CD4-positive, alpha-beta T cell treated with Interleukin-15 for 4 hours (primary cell): Measurements from ENCODE around the gene ZBTB7C.

Experiments used
- DNase-seq: peaks from one replicate; pipeline ENCODE4 v3.0.0-alpha.2; 2020; ENCODE audit warnings: low spot score

Gene ZBTB7C

DNA sequence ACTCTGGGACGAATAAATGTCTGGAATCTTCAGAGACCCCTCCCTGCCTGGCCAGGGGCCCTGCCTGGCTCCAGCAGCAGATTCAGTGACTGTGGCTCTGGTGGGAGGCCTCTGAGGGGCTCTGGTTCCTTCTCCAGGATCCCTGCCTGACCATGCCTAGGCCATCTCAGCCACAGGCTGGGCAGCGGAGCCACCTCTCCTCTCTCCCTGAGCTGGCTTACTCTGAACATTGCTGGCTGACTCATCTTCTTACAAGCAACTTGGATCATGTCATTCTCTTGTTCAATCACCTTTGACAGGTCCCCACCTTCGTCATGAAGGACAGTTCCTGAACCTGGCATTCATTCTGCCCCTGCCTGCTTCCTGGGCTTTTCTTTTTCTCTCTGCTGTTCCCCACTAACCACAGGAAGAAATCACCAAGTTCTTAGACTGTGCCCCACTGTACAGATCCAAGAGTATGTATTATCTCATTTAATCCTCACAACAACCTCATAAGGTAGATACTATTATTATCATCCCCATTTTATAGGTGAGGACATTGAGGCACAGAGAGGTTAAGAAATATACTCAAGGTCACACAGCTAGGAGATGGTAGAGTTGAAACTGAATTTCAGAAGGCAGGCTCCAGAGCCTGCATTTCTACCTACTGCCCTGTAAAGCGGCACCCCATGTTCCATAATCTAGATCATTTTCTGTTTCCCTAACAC, 323.2 kb downstream of the ZBTB7C start:
- no peak for DNase-seq

DNA sequence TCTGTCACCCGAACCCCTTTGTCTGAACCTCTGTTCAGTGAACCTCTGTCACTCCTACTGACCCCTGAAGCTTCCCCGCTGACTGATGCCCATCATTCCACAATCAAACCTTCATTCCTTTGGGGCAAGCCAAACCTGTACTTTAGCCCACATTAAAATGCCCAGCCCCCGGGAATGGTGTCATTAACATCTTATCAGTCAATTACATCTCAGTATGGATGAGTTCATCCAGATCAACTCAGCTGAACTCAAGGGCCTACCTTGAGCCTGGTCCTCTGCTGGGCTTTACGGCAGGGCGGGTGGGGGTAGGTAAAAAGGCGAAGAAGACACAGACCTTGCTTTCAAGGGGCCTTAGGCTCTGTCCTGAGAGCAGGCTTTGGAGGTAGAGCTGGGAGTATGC, 324.3 kb downstream of the ZBTB7C start:
- DNase-seq = no peak

DNA sequence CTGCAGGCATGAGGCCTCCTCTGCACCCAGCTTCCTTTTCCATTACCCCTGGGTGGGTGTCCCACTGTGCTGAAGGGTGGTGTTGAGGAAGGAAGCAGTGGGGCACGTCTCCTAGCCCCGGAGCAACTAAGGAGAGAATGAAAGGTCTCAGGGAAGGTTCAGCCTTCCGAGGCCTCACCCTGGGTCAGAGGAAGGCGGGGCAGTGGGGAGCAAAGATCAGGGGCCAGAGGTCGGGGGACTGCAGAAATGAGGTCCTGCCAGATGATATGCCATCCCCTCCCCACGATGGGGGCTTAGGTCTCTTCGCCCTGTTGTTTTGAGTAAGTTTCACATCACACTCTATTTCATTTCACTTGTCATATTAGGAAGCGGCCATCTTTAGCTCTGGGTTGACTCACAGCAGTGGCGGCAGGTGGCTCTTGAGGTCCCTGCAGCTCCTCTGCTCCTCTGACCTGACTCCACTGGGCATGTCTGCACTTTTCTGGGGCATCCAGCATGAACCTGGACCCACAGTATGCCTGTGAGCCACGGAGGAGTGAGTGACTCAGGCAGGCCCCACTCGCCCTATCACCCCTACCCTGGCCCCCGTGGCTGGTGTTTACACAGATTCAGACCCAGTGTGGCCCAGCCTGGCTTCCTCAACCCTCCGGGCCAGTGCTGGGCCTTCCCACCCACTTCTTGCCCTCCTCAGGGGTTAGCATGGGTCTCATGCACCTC, 325.0 kb downstream of the ZBTB7C start:
- DNase-seq = no peak

DNA sequence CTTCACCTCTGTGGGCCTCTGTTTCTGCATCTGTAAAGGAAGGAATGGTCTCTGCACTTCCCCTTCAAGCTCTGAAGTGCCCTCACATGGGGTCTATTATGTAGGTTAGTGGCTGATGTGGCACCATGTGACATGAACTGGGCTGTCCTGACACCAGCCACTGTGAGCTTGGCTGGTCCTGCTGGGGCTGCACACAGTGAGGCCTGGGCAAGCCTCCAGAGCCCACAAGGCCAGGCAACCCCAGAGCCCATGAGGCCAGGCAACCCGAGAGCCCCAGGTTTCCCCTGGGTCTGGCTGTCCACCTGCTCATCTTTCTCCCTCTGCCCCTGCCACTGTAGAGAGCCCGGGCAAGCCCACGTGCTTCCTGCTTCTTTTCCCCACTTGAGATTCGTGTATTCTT, 328.6 kb downstream of the ZBTB7C start:
- DNase-seq = no peak

DNA sequence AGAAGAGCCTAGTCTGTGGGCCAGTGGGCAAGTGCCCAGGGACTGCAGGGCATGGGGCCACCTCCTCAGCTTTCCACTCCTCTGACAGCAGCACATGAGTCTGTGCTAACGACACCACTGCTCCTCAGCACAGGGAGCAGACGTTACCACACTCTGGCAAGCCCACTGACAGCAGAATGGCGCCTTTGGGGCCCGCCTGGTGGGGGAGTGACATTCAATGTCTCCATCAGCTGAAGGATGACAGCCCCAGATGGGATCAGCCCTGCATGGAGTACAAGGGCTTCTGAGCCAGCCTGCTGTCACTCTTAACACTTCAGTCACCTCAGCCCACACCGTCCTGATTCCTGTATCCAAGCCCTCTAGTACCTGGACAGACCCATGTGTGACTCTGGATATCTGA, 329.3 kb downstream of the ZBTB7C start:
- no peak for DNase-seq

DNA sequence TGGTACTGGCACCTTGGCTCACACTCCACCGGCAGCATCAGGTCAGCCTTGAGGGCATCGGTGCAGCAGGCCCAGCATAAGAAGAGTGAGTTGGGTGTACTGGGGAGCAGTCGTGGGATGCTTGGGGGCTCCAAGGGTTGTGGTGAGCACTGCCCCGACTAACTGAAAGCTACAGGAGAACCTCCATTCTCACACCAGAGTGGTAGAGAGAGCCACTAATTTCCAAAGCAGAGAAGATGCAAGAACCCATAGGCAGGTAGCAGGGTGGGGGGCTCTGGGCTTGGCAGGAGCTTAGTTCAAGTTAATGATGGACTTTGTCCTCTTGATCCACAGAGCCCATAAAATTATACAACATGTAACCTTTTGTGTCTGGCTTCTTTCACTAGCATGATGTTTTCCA, 330.7 kb downstream of the ZBTB7C start:
- DNase-seq = no peak

DNA sequence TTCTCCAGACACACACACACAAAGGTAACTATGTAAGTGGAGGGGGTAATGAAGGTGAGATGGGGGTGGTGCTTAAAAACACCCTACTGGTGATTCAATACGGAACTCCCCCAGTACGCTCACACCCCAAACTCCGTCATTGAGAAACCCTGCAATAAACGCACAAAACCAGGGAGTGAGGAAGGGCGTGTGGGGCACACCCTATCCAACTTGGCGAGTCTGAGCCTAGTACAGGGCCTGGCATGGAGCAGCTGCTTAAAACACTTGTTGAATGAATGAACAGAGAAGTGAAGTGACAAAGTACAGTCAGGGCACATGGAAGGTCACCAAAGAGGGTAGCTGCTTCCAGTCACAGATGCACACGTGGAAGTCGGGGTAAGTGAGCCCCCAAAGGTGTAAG, 331.9 kb downstream of the ZBTB7C start:
- DNase-seq = no peak

DNA sequence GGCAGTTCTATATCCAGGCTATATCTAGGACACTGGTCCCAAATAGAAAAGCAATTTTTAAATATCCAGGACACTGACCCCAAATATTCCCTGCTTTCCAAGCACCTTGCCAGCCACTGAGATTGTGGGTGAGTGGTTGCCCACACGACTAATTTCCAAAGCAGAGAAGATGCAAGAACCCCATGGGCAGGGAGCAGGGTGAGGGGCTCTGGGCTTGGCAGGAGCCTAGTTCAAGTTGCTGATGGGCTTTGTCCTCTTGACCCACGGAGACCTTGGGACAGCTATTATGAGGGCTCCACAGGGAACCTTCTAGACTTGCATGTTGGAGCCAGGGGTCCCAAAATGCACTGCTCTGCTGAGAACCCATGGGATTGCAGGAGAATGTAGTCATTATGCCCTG, 332.7 kb downstream of the ZBTB7C start:
- DNase-seq = no peak

DNA sequence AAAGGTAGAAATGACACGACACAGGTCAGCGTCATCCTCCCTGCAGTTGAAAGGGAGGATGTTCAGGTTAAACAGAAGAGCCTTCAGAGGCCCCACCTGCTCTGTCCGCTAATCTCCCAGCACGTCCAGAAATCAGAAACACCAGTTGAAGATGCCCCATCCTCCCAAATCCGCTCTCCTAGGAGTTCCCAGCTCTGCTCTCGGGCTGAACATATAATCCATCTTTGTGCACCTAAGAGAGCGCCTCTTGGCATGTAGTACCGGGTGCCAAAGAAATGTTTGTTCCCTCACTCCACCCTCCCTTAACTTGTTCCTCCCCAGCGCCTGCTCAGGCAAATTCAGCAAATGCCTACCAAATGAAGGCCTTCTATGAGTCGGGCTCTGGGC, 333.5 kb downstream of the ZBTB7C start:
- DNase-seq = no peak

DNA sequence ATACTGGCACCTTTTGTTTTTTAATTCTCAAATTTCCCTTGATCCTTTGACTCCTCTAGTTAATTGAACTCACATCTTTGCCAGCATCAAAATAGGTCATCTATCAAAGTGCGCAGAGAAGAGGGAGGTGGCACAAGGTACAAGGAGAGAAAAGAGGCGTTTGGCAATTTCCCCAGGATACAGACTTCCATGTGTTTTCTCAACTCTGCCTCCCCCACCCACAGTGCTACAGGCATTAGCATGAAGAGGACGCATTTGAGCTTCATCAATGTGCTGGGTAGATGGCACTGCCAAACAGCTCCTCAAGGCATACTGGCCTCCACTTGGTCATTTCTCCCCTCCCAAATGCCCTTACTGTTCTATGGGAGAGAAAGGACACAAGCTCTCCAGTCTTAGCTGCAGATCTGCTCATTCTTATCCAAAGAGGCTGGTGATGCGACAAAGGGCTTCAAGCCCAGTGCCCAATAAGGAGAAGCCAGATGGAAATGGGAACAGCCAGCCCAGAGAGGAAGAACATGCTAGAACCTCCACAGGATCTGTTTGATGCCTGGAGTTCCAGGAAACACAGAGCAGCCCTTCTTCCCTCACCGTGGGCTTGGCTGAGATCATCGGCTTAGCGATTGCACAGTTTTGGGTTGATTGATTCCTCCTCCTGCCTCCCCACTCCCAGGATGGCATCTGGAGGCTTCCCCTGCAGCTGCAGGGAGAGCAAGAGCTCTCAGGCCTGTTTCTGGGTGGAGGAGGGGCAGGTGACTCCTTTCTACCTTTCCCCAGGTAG, 334.1 kb downstream of the ZBTB7C start:
- no peak for DNase-seq

DNA sequence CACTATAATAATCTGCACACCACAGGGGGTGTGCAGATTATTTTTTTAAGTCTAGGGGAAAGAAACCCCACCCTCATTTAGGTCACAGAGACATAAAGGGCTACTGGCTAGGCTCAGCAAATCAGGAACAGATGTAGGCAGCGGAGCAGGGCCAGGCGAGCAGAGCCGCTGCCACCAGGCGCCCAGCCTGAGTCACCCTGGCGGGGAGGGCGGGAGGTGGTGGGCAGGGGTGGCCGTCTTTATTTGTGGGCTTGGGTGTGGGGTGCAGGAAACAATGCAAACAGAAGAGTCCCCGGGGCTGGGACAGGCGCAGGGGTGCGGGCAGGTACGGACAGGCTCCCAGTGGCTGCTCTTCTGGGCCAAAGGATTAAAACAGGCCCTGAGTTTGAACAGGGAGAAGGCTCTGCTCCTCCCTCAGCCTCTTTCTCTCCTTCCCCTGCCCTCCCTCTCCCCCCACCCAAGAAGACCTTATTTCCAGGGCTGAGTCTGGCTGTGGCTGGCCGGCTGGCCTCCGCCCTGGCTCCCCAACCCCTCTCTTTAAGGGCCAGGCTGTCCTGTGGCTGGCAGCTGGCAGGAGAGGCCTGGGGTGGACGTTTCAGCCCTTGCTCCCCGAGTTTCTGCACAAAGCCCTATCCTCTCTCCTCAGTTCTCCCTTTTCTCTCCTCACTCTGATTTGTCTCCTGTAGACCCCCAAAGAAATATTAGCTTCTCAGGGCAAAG, 335.8 kb downstream of the ZBTB7C start:
- DNase-seq = no peak

DNA sequence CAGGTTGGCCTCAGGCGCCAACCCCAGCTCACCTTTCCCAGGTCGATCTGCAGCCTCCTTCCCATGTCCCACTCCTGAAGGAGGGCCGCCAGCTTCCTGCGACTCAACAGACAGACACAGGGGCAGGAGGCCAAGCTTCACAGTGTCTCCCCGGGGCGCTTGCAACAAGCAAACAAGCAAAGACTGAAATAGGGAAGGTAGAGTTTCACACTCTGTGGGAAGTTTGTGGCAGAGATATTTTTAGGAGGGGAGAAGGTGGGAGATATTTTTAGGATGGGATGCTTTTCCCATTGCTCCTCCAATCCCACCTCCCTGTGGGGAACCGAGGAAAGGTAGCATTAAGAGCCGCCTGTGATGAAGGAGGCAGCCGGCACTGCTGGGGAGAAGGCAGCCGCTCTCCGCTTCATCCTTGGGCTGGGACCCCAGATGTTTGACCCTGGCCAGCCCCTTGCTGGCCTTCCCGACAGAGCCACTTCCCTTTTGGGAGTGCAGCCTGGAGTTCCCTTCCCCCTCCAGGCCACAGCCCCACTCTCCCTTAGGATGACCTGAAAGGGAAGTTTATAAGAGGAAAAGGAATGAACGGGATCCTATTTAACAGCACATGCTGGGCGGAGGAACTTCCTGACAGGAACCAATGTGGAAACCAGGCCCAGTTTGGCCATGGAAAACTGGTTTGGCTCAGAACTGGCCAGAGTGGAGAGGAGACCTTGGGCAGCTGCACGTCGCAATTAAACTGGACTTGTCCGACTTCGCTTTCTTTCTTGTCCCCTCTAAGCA, 336.6 kb downstream of the ZBTB7C start:
- no peak for DNase-seq

DNA sequence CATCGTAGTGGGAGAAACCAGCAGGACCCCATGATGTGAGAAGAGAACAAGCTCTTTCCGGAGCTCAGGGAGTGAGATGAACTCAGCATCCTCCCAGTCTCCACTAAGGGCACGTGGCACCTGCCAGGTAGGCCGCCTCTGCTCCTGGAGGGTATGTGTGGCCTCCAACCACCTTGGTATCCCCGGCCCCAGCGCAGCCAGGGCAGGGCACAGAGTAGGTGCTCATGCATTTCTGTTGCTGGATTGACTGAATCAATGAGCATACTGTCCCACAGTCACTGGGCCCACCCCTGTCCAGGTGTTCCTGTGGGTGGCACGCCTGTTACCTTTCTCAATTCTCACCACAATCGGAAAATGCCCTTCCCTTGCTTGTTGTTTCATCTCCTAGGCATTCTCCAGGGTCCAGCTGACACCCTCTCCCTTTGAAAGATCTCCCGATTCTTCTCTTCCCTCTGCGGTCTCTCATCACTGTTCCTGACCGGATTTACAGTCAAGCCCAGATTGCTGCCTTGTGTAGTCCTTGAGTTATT, 340.2 kb downstream of the ZBTB7C start:
- no peak for DNase-seq

DNA sequence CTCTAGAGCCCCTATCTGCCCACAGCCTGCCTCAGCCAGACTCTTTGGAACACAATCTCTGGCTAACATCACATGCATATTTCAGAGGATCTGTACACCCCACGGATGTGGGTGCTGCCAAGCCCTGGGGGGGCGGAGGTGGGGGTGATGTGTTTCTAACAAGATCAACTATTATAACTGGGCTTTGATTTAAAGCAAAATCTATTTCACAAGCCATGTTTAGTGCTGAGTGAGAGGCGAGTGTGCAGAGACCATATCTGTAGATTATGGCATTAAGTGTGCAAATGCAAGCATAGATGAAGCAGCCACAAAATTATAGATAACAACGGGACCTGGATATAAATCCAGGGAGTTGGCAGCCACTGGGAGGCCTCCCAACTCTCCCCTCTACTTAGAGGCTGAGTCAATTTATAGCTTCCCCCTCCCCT, 342.9 kb downstream of the ZBTB7C start:
- DNase-seq = no peak

DNA sequence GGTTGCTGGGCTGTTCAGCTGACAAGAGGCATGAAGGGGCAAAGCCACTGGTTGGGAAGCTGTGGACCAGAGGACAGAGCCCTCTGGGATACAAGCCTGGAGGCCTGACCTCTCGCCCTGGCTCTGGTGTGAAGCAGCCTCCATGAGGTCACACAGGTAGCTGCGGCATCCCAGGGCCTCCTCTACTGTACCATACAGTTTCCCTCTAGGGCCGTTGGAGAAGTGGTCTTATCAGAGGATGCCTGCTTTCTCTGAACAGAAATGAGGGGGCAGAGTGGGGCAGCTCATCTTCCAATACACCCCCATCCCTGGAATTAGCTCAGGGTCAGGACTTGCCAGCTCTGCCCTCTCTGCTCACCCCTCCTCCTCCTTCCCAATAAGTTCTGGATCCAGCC, 343.6 kb downstream of the ZBTB7C start:
- DNase-seq = no peak

DNA sequence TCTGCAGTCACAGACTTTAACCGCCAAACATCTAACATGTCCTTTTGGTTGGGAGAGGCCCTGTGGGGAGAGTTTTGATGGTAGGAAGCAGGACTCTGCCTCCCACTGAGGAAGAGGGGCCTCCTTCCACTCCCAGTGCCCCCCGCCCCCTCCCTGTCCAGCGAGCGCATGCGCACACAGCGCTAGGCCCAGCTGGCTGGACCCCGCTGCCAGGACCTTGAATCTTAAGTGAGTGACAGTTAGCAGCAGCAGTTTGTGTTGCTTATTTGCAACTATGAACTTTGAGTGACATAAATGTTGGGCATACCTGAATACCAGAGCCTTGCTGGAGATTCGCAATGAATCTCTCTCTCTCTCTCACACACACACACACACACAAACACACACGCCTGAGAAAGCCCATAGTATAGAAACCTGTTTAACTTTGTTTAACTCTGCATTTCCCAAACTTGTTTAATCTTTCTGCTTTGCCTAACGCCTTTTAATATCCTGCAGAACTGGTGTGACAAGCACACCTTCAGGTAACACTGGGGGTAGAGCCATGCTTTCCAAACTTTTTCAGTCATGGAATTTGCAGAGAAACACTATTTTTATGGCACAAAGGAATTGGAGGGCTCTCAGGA, 344.1 kb downstream of the ZBTB7C start:
- no peak for DNase-seq

DNA sequence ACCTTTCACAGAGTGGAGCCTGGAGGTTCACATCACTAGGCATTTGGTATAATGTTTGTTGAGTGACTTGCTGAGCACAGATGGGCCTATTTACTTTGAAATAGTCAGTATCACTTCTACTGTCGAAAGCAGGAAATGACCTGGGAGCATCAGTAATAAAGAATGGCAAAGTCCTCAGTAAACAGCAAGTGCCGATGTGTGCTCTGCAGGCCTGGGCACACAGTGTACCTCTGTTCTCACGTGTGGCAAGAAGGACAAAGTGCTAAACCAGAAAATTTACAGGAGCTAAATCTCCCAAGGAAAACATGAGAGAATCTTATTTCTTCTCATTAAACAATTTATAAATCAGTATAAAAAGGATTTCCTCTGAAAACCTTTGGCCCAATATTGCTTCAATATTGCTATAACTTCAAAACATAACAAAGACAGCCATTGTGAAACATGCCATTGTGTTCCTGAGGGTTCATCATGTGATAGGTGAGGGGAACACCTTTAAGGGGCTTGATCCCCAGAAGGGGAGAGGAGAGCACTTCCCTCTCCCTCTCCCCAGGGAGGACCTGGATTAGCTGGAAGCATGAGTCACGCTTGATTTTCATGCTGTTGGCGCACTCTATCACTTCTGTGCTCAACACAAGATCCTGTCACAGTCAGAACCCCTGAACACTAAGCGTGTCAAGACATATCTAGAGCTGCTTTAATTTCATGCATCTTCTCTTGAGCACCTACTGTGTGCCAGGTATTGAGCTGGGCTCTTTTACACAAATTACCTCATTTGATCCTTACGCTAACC, 347.2 kb downstream of the ZBTB7C start:
- DNase-seq = no peak

DNA sequence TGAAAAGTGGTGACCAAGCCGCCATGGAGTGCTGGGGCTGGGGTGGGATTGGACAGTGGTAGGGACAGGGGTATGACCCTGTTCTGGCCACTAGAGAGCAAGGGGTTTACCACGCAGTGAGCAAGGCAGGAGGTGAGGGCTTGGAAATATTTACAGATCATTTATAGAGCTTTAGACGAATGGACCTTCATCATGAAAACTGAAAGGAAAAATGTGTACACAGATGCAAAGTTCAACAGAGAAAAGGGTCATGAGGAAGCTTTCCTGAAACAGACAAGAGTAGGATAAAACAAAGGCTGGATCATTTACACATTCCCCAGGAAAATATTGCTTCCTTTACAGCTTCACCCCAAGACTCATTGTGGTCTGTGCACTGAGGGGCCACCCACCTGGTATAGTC, 348.2 kb downstream of the ZBTB7C start:
- DNase-seq = no peak

DNA sequence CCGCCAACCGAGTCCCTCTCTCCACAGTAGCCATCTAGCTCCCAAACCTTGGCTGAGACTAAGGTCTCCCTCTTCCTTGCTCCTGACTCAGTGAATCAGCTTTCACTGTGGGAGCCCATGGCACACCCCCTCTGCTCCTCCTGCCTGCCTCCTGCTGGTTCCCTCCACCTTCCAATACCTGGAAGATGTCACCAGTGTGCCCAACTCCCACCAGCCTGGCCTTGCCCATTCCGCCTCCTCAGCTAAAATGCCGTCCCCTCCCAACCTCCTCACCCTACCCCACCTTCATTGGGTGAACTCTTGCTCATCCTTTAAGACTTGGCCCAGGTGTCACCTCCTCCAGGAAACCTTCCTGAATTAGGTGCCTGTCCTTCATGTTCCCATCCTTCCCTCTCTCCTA, 348.8 kb downstream of the ZBTB7C start:
- no peak for DNase-seq

DNA sequence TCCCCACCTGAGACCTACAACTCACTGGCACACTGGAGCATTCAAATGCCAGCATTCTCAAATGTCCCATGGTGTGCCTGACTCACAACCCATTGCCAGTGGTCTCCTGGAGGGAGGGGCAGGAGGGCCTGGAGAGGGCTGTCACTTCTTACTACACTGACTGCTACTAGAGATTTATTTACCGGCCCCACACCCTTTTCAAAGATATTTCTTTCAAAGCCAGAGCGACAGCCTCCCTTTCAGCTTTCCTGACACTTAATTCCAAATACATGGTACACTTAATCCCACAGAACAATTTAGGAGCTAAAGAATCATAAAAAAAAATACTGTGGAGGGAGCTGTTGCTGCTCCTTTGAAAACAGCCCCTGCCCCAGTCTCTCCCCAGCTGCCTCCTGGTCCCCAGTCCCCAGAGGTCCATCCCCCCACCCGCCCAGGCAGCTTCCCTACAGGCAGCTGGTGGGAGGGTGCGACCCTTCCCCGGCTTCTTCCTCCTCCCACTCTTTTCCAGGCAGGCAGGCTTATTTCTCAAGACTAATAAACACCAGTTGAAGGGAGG, 349.6 kb downstream of the ZBTB7C start:
- no peak for DNase-seq
